K562 (cell line): ENCODE measurements around the gene PEAR1. TPM values are rescaled to one million over a fixed set of nuclear protein-coding genes. Genes with fewer than 3 reads are reported as not detected.

Source experiments
- ATF1 ChIP-seq, 2 experiments: fragments of 450-650 bp in 1 of 2; IDR thresholded peaks; 2 replicates each; pipeline ENCODE4 v1.6.1; 2016; ENCODE audit warnings: missing compliant biosample characterization in 1 of 2, missing genetic modification characterization in 1 of 2
- CCNT2 ChIP-seq: IDR thresholded peaks from 2 replicates; pipeline ENCODE4 v1.6.1; 2011; ENCODE audit warnings: borderline replicate concordance, low read depth, mild to moderate bottlenecking, moderate library complexity, mixed read lengths, low read length; ENCODE audit not compliant: insufficient read length; ENCODE audit errors: extremely low read depth
- CREM ChIP-seq: IDR thresholded peaks from 2 replicates; pipeline ENCODE4 v1.6.1; 2014; ENCODE audit warnings: antibody characterized with exemption, low read depth
- FIP1L1 ChIP-seq: fragments of 200-400 bp; formaldehyde crosslinking; IDR thresholded peaks from 2 replicates; pipeline ENCODE4 v1.6.1; 2018; ENCODE audit warnings: mild to moderate bottlenecking, low read depth, low read length; ENCODE audit not compliant: poor library complexity, severe bottlenecking
- FOXA1 ChIP-seq: fragments of 450-650 bp; IDR thresholded peaks from 2 replicates; pipeline ENCODE4 v1.6.1; 2016; ENCODE audit warnings: mild to moderate bottlenecking, borderline replicate concordance
- MYC ChIP-seq, 2 experiments: fragments of 250-450 bp in 1 of 2; sonication (Bioruptor Pico) in 1 of 2; IDR thresholded peaks; 2 replicates each; pipeline versions ENCODE4 v1.5.1 to v1.6.1; 2012 to 2021; ENCODE audit warnings: low read depth in 2 of 2, borderline replicate concordance in 1 of 2, improper control_type of control experiment in 1 of 2, low read length in 1 of 2, mild to moderate bottlenecking in 1 of 2, moderate library complexity in 1 of 2
- NFIX ChIP-seq: fragments of 250-450 bp; sonication (Bioruptor Pico); IDR thresholded peaks from 2 replicates; pipeline ENCODE4 v1.4.0; 2020; ENCODE audit warnings: low read depth, mild to moderate bottlenecking, moderate library complexity
- OTX1 ChIP-seq: fragments of 450-650 bp; formaldehyde crosslinking; IDR thresholded peaks from 2 replicates; pipeline ENCODE4 v1.4.0; 2022; ENCODE audit warnings: mild to moderate bottlenecking
- RAD21 ChIP-seq, 2 experiments: fragments of 250-450 bp in 1 of 2; fragments of 450-650 bp in 1 of 2; sonication (Bioruptor Pico) in 1 of 2; formaldehyde crosslinking in 1 of 2; IDR thresholded peaks in 1 of 2; conservative IDR thresholded peaks in 1 of 2; 2 replicates each; pipeline versions ENCODE4 v1.4.0 to v1.8.0; 2020 to 2022; ENCODE audit warnings: mild to moderate bottlenecking in 2 of 2, moderate library complexity in 1 of 2
- SMAD4 ChIP-seq: fragments of 250-450 bp; sonication (Bioruptor Pico); conservative IDR thresholded peaks from 2 replicates; pipeline ENCODE4 v1.8.0; 2021; ENCODE audit warnings: inconsistent platforms, mild to moderate bottlenecking, moderate library complexity
- SP1 ChIP-seq: sonication (generic); formaldehyde crosslinking; IDR thresholded peaks from 2 replicates; pipeline ENCODE4 v1.8.1; 2022; ENCODE audit warnings: mild to moderate bottlenecking, missing genetic modification reagents
- SRF ChIP-seq, 2 experiments: fragments of 250-450, 450-650 bp in 1 of 2; sonication (Bioruptor Pico) in 1 of 2; sonication (generic) in 1 of 2; formaldehyde crosslinking; IDR thresholded peaks; 2 replicates each; pipeline versions ENCODE4 v1.5.0 to v1.5.1; 2020 to 2022; ENCODE audit warnings: mild to moderate bottlenecking in 1 of 2, missing genetic modification reagents in 1 of 2
- U2AF1 ChIP-seq: fragments of 200-400 bp; formaldehyde crosslinking; optimal IDR thresholded peaks from 2 replicates; pipeline ENCODE3; 2017; ENCODE audit warnings: mild to moderate bottlenecking, low read depth, low read length, moderate library complexity
- ZC3H8 ChIP-seq: fragments of 450-650 bp; IDR thresholded peaks from 2 replicates; pipeline ENCODE4 v1.6.1; 2017
- ZNF184 ChIP-seq: sonication (generic); formaldehyde crosslinking; IDR thresholded peaks from 2 replicates; pipeline ENCODE4 v1.5.0; 2020; ENCODE audit warnings: missing genetic modification reagents
- ZNF583 ChIP-seq: fragments of 250-450 bp; sonication (Bioruptor Pico); IDR thresholded peaks from 2 replicates; pipeline ENCODE4 v1.4.0; 2020
- polyA plus RNA-seq, 8 experiments: library from polyadenylated mRNA; depleted of rRNA in 4 of 8; stranded (reverse) in 5 of 8; unstranded in 3 of 8; fragments of >200 nt; fragmentation: Nextera tagmentation in 2 of 8; fragmentation: Illumina TruSeq in 1 of 8; extraction: Ambion mirVana in 2 of 8; extraction: Trizol in 1 of 8; gene quantifications; 2 replicates each; pipeline versions ENCODE4 v1.2.1 to v1.2.3, GENCODE V29; 2011 to 2014; ENCODE audit warnings: inconsistent platforms in 1 of 8, missing spikeins in 1 of 8
- total RNA-seq, 7 experiments: library from RNA; depleted of rRNA in 6 of 7; stranded (reverse); fragments of >200 nt in 6 of 7; fragmentation: Illumina TruSeq in 2 of 7; extraction: Trizol in 2 of 7; gene quantifications; 2 replicates each; pipeline versions ENCODE4 v1.2.1 to v1.2.3, GENCODE V29; 2011 to 2021; ENCODE audit warnings: low replicate concordance in 1 of 7
- TF ChIP-seq, protein P1 (sequence below): fragments of 450-650 bp; IDR thresholded peaks from 2 replicates; pipeline ENCODE4 v1.6.1; 2014; ENCODE audit warnings: low read depth, mild to moderate bottlenecking, moderate library complexity, borderline replicate concordance
- TF ChIP-seq, protein P2 (sequence below): fragments of 450-650 bp; IDR thresholded peaks from 2 replicates; pipeline ENCODE4 v1.6.1; 2017; ENCODE audit warnings: antibody characterized with exemption, mild to moderate bottlenecking
- TF ChIP-seq, protein P3 (sequence below): fragments of 250-450 bp; sonication (Bioruptor Pico); IDR thresholded peaks from 2 replicates; pipeline ENCODE4 v1.5.1; 2021; ENCODE audit warnings: mild to moderate bottlenecking

PEAR1 gene
- total and polyA plus RNA-seq, 9 of the 15 experiments (the other 6 are each of a cell fraction or from before 2014, with no cell fraction given) = 0.87 to 13.9 (median 6.1) TPM

DNA sequence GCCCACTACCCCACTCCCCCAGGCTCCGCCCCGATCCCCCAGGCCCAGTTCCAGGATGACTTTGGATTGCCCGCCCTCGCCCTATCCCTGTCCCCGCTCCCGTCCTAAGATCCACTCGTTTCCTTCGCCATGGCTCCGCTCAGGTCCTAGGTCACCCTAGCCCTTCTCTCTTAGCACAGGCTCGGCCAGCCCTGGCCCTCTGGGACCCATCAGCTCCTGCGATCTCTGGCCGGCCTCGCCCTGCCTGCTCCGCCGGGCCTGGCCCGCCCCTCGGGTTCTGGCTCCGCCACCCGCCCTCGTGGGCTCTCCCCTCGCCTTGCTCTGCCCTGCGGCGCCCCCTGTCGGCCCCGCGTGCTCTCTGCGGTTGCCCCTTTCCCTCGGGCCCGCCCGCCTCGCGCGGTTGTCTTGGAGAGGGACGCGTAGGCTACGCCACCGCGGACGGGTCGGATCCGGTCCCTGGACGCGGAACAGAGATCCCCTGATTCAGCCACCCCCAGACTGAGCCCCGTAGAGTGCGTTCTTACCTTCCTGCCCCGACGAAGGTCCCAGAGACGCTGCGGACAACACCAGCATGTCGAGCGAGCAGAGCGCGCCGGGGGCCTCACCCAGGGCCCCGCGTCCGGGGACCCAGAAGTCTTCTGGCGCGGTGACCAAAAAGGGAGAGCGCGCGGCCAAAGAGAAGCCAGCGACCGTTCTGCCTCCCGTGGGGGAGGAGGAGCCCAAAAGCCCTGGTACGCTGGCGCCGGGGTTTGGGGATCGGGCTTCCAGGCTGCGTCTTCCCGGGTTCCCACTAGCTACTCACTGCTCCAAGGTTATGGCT is 26.9 kb downstream of the PEAR1 start, which contains the start of gene LRRC71 (continued):
- TF ChIP-seq, protein P1, sequence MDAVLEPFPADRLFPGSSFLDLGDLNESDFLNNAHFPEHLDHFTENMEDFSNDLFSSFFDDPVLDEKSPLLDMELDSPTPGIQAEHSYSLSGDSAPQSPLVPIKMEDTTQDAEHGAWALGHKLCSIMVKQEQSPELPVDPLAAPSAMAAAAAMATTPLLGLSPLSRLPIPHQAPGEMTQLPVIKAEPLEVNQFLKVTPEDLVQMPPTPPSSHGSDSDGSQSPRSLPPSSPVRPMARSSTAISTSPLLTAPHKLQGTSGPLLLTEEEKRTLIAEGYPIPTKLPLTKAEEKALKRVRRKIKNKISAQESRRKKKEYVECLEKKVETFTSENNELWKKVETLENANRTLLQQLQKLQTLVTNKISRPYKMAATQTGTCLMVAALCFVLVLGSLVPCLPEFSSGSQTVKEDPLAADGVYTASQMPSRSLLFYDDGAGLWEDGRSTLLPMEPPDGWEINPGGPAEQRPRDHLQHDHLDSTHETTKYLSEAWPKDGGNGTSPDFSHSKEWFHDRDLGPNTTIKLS = 0 out of 2 replicates have a peak, but pooled peaks have one; percentile 27
- TF ChIP-seq FIP1L1 (peak; percentile 91), ZNF184 (CRISPR knock-in tag) (no peak), CCNT2 (peak; percentile 89), FOXA1 (no peak), RAD21 (CRISPR knock-in tag; conservative IDR thresholded peaks at IDR 0.05 in 1 of 2, IDR thresholded peaks at IDR 0.05 in 1 of 2) (peak; percentile 99), OTX1 (no peak), SRF (CRISPR knock-in tag; IDR thresholded peaks at IDR 0.05) (peak in 1 of 2 experiments; percentile 67; a peak in 1 of 4 replicates), ATF1 (CRISPR knock-in tag; IDR thresholded peaks at IDR 0.05) (no peak), ATF1 (tag; IDR thresholded peaks at IDR 0.05) (peak; percentile 39), U2AF1 (peak; percentile 38), ZNF583 (CRISPR knock-in tag) (no peak), SMAD4 (peak; percentile 68), MYC (IDR thresholded peaks at IDR 0.05; ENCODE audit: low read depth, low read length) (peak; percentile 94), MYC (CRISPR knock-in tag; IDR thresholded peaks at IDR 0.05; ENCODE audit: borderline replicate concordance, low read depth) (no peak), ZC3H8 (no peak), NFIX (CRISPR knock-in tag) (no peak), CREM (peak; percentile 69), SP1 (CRISPR knock-in tag) (peak; percentile 92)
- TF ChIP-seq, protein P2, sequence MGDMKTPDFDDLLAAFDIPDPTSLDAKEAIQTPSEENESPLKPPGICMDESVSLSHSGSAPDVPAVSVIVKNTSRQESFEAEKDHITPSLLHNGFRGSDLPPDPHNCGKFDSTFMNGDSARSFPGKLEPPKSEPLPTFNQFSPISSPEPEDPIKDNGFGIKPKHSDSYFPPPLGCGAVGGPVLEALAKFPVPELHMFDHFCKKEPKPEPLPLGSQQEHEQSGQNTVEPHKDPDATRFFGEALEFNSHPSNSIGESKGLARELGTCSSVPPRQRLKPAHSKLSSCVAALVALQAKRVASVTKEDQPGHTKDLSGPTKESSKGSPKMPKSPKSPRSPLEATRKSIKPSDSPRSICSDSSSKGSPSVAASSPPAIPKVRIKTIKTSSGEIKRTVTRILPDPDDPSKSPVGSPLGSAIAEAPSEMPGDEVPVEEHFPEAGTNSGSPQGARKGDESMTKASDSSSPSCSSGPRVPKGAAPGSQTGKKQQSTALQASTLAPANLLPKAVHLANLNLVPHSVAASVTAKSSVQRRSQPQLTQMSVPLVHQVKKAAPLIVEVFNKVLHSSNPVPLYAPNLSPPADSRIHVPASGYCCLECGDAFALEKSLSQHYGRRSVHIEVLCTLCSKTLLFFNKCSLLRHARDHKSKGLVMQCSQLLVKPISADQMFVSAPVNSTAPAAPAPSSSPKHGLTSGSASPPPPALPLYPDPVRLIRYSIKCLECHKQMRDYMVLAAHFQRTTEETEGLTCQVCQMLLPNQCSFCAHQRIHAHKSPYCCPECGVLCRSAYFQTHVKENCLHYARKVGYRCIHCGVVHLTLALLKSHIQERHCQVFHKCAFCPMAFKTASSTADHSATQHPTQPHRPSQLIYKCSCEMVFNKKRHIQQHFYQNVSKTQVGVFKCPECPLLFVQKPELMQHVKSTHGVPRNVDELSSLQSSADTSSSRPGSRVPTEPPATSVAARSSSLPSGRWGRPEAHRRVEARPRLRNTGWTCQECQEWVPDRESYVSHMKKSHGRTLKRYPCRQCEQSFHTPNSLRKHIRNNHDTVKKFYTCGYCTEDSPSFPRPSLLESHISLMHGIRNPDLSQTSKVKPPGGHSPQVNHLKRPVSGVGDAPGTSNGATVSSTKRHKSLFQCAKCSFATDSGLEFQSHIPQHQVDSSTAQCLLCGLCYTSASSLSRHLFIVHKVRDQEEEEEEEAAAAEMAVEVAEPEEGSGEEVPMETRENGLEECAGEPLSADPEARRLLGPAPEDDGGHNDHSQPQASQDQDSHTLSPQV = peak; percentile 68
- TF ChIP-seq, protein P3, sequence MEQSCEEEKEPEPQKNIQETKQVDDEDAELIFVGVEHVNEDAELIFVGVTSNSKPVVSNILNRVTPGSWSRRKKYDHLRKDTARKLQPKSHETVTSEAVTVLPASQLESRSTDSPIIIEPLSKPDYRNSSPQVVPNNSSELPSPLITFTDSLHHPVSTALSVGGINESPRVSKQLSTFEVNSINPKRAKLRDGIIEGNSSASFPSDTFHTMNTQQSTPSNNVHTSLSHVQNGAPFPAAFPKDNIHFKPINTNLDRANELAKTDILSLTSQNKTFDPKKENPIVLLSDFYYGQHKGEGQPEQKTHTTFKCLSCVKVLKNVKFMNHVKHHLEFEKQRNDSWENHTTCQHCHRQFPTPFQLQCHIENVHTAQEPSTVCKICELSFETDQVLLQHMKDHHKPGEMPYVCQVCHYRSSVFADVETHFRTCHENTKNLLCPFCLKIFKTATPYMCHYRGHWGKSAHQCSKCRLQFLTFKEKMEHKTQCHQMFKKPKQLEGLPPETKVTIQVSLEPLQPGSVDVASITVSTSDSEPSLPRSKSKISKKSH (CRISPR knock-in tag) = no peak
